ENCODE results near the gene RCC2.

RCC2 gene

GRCh38 chr1:17377325-17377953, 62.0 kb downstream of the RCC2 start:
- no peak for DNase-seq (ENCODE audit: low read depth in 3 of 3, low spot score in 1 of 3)

- no peak for DNase-seq (ENCODE audit: low read depth in 3 of 3, low spot score in 1 of 3)
Observed at GRCh38 chr1:17375651-17376050, 63.8 kb downstream of the RCC2 start.

- no peak for DNase-seq (ENCODE audit: low read depth in 3 of 3, low spot score in 1 of 3)
Observed at GRCh38 chr1:17372955-17373354, 66.5 kb downstream of the RCC2 start.

- DNase-seq (ENCODE audit: low read depth in 3 of 3, low spot score in 1 of 3), result no peak
Observed at GRCh38 chr1:17371896-17372295, 67.6 kb downstream of the RCC2 start, which contains the start of gene PADI6. TSS of gene PADI6 (plus strand) at chr1:17372196. CDS start at chr1:17372246, 50 bp downstream.

- DNase-seq (ENCODE audit: low read depth in 3 of 3, low spot score in 1 of 3), result no peak
Observed at GRCh38 chr1:17370618-17371017, 68.9 kb downstream of the RCC2 start.

- no peak for DNase-seq (ENCODE audit: low read depth in 3 of 3, low spot score in 1 of 3)
Observed at GRCh38 chr1:17369466-17369865, 70.0 kb downstream of the RCC2 start.

GRCh38 chr1:17365293-17365692, 74.2 kb downstream of the RCC2 start:
- DNase-seq (ENCODE audit: low read depth in 3 of 3, low spot score in 1 of 3), result no peak

- DNase-seq (ENCODE audit: low read depth in 3 of 3, low spot score in 1 of 3), result no peak
Observed at GRCh38 chr1:17363771-17364170, 75.7 kb downstream of the RCC2 start.

GRCh38 chr1:17363351-17363750, 76.1 kb downstream of the RCC2 start:
- DNase-seq (ENCODE audit: low read depth in 3 of 3, low spot score in 1 of 3), result no peak

GRCh38 chr1:17361687-17362086, 77.8 kb downstream of the RCC2 start:
- no peak for DNase-seq (ENCODE audit: low read depth in 3 of 3, low spot score in 1 of 3)

GRCh38 chr1:17360272-17360956, 79.1 kb downstream of the RCC2 start:
- DNase-seq (ENCODE audit: low read depth in 3 of 3, low spot score in 1 of 3), result no peak

GRCh38 chr1:17359808-17360207, 79.7 kb downstream of the RCC2 start:
- DNase-seq (ENCODE audit: low read depth in 3 of 3, low spot score in 1 of 3), result no peak

GRCh38 chr1:17359031-17359430, 80.4 kb downstream of the RCC2 start:
- DNase-seq (ENCODE audit: low read depth in 3 of 3, low spot score in 1 of 3), result no peak

- no peak for DNase-seq (ENCODE audit: low read depth in 3 of 3, low spot score in 1 of 3)
Observed at GRCh38 chr1:17358557-17358956, 80.9 kb downstream of the RCC2 start.

All from stimulated activated CD4-positive, alpha-beta T cell treated with anti-CD3 and anti-CD28 coated beads, TNF-alpha, amount 100 ng/mL, for 1 hour (primary cell).